Erythroblast (primary cell): ENCODE measurements around the gene CHD9.

Experiments used
- DNase-seq, 2 experiments: peaks; one replicate each; lab custom pipeline; 2025; lab: John Stamatoyannopoulos, UW
- GATA1 ChIP-seq: IDR thresholded peaks from 2 replicates; pipeline ENCODE4 v1.6.1; 2011; ENCODE audit warnings: low read depth, mild to moderate bottlenecking, control low read depth, low read length, moderate library complexity
- POLR2A ChIP-seq: IDR thresholded peaks from 2 replicates; pipeline ENCODE4 v1.6.1; 2011; ENCODE audit warnings: mild to moderate bottlenecking, low read length

The CHD9 gene

GRCh38 chr16:53078247-53078646 lies 23.5 kb downstream of the CHD9 start:
- TF ChIP-seq POLR2A (no peak), GATA1 (no peak)
- DNase-seq, result no peak

DNA sequence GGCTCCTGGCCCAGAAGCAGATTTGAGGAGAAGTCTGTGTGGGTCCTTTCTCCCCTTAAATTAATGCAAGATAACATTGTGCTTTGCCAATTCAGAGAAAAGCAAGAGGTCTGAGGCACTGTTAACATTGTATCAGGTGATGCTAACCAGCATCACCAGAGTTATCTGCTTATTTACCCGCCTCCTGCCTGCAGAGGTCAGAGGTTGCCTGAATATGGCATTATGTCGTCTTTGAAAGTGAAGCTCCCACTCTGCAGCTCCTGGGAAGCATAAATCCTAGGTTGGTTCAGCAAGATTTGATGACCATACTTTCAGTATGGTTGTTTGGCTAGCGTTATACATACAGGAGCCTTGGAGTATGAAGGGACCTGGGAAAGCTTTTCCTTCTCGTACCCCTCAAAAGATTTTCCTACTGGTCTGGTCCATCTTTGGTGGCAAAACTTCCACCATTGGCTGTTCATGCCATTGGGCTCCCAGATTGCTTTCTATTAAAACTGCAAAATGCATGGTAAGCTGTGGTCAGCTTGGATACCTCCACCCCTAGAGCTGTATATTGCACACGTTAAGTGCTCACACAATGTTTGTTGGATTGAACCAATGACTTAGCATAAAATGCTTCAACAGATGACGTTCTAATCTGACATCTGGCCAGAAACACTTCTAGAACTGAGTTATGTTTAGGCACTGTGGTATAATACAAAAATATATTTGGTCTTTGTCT lies 24.1 kb downstream of the CHD9 start:
- TF ChIP-seq GATA1, result no peak
- TF ChIP-seq POLR2A, result no peak
- DNase-seq, result peak; percentile 64 to 66

- TF ChIP-seq POLR2A (no peak), GATA1 (no peak)
- DNase-seq, result no peak
Measured at GRCh38 chr16:53080345-53081031, 25.7 kb downstream of the CHD9 start.

GRCh38 chr16:53081032-53081424 lies 26.2 kb downstream of the CHD9 start:
- TF ChIP-seq POLR2A (no peak), GATA1 (no peak)
- DNase-seq, result no peak

DNA sequence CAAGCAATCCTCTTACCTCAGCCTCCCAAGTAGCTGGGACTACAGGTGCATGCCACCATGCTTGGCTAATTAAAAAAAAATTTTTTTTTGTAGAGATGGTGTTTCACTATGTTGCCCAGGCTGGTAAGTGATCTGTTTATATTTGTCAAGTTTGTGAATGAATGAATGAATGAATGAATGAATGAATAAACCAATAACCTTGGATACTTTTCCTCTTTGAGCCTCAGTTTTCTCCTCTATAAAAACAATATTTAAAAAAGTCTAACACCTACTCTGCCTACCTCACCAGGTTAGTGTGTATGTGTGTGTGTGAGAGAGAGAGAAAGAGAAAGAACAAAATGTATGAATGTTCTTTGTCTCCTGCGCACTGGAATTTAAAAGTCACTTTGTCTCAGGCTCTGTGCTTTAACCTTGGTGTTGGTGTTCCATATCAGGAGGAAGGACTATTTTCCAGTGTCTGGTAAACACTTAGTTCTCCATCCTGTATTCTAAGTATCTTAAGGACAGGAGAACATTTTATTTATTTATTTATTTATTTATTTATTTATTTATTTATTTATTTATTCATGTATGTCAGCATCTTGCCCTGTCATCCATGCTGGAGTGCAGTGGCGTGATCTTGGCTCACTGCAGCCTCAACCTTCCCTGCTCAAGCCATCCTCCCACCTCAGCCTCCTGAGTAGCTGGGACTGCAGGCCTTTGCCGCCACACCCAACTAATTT lies 27.1 kb downstream of the CHD9 start:
- no peak for DNase-seq

GRCh38 chr16:53082509-53082908 lies 27.7 kb downstream of the CHD9 start:
- TF ChIP-seq GATA1 (no peak), POLR2A (no peak)
- no peak for DNase-seq

More for the DNA sequence above, 27.1 kb downstream of the CHD9 start:
- TF ChIP-seq POLR2A (no peak), GATA1 (no peak)

DNA sequence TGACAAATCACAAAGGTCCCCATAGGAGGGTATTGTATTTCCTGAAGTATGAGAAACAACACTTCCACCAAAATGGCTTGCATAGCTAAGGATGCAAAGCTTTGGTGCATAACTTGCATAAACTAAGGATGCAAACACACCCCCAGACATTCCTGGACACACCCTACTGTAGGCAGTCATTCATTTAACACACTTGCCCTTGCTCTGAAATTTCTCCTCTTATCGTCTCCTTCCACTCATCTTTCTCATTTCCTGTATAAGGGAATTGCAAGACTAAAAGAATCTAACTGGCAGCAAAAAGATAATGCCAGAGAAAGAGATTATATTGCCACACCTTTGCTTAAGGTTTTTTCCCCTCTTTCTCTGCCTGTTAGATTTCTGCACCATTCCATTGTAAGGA lies 28.3 kb downstream of the CHD9 start:
- peak; percentile 20 for DNase-seq

GRCh38 chr16:53084141-53084541 lies 29.4 kb downstream of the CHD9 start:
- no peak for TF ChIP-seq GATA1
- TF ChIP-seq POLR2A, result no peak
- DNase-seq, result no peak

More for the DNA sequence above, 28.3 kb downstream of the CHD9 start:
- TF ChIP-seq GATA1 (no peak), POLR2A (no peak)

- no peak for TF ChIP-seq POLR2A
- no peak for TF ChIP-seq GATA1
- DNase-seq, result no peak
Measured at GRCh38 chr16:53084746-53085334, 30.0 kb downstream of the CHD9 start.

DNA sequence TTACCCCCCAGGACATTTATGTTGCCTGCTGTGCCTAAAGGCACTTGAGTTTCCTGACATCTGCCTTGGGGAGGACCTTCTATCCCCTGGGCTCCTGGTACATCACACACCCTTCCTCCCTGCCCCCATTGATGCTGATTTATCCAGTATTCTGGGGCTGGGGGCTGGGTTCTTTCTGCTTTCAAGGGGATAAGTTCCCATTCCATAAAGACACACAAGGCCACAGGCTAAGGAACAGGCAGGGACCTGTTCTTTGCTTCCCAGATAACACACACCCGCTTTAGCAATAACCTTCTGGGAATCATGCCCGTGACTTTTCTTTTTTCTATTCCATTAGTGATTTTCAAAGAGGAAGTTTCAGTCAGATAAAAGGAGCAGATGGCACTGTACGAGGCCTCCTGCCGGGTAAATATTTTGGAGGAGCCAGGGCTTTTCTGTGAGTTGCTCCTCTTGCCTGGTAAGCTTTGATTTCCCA lies 30.6 kb downstream of the CHD9 start:
- no peak for TF ChIP-seq GATA1
- no peak for DNase-seq

DNA sequence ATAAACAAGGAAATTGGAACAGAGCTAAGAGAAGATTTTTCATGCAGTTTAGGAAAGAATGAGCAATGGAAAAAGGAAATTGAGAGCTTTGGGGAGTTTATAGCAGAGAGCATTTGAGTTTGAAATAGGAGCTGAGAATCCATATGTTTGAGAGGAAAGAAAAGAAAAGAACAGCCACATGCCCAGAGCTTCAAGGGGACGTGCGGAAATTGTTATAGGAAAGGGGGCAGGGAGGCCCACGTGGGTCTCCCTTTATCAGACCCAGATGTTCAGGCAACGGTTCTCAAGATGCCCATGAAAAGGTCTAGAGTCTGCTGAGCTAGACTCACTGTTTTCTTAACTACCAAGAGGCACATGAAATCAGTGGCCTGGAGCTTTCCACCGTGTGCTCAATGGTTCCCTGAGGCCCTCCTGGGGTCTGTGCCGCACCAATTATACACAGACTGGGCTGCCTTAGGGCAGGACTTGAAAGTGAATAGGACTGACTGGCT lies 31.2 kb downstream of the CHD9 start:
- peak; percentile 22 to 68 for DNase-seq
- TF ChIP-seq POLR2A, result no peak
- no peak for TF ChIP-seq GATA1

- DNase-seq, result no peak
- TF ChIP-seq POLR2A (no peak), GATA1 (no peak)
Measured at GRCh38 chr16:53087101-53087500, 32.3 kb downstream of the CHD9 start.

GRCh38 chr16:53089434-53090285 lies 34.9 kb downstream of the CHD9 start:
- no peak for TF ChIP-seq GATA1
- TF ChIP-seq POLR2A, result no peak
- DNase-seq, result no peak
